WTC11 (cell line): ENCODE measurements around the gene SRRM2. TPM values are rescaled to one million over a fixed set of nuclear protein-coding genes. Genes with fewer than 3 reads are reported as not detected.

Experiments
- ATAC-seq: fragments of 200-7000 bp; cut with Tn5 transposase; 2 replicates; pipeline ENCODE4 v1.10.0; 2021; ENCODE audit warnings: mild to moderate bottlenecking, moderate library complexity
- CTCF ChIA-PET: fragments of 300-600 bp; sonication (Branson Sonifier 250); formaldehyde crosslinking; loops from one replicate; lab custom pipeline; 2021; ENCODE audit warnings: antibody characterized with exemption; lab: Charles Lee
- POLR2A ChIA-PET: fragments of 350-600 bp; sonication (Branson Sonifier 250); formaldehyde crosslinking; loops from one replicate; lab custom pipeline; 2021; ENCODE audit warnings: antibody characterized with exemption; lab: Charles Lee
- DNase-seq: peaks from one replicate; pipeline ENCODE4 v3.0.0; 2021; ENCODE audit warnings: low spot score
- H3K27ac Mint-ChIP-seq: 2 replicates; pipeline ENCODE4 v1.8.0; 2021; ENCODE audit warnings: mixed read lengths
- H3K27me3 Mint-ChIP-seq: 2 replicates; pipeline ENCODE4 v1.8.0; 2021; ENCODE audit warnings: low read depth, mild to moderate bottlenecking, moderate library complexity, mixed read lengths
- H3K36me3 Mint-ChIP-seq: 2 replicates; pipeline ENCODE4 v1.8.0; 2021; ENCODE audit warnings: mixed read lengths
- H3K4me1 Mint-ChIP-seq: 2 replicates; pipeline ENCODE4 v1.8.0; 2022; ENCODE audit warnings: mixed read lengths
- H3K4me3 Mint-ChIP-seq: 2 replicates; pipeline ENCODE4 v1.8.0; 2021; ENCODE audit warnings: mild to moderate bottlenecking, moderate library complexity, mixed read lengths
- H3K9me3 Mint-ChIP-seq: 2 replicates; pipeline ENCODE4 v1.8.0; 2021; ENCODE audit warnings: mixed read lengths
- AFF4 ChIP-seq: sonication (generic); formaldehyde crosslinking; IDR thresholded peaks from 2 replicates; pipeline ENCODE4 v1.8.1; 2023; ENCODE audit warnings: mild to moderate bottlenecking, missing genetic modification reagents, borderline replicate concordance
- CREB1 ChIP-seq: sonication (generic); formaldehyde crosslinking; IDR thresholded peaks from 2 replicates; pipeline ENCODE4 v1.8.0; 2023; ENCODE audit warnings: mild to moderate bottlenecking, missing genetic modification reagents
- EMX1 ChIP-seq: fragments of 250-450 bp; sonication (Bioruptor Pico); IDR thresholded peaks from 2 replicates; pipeline ENCODE4 v1.8.0; 2021; ENCODE audit warnings: mild to moderate bottlenecking
- HMGA2 ChIP-seq: fragments of 250-450 bp; sonication (Bioruptor Pico); IDR thresholded peaks from 2 replicates; pipeline ENCODE4 v1.4.0; 2021; ENCODE audit warnings: mild to moderate bottlenecking, moderate library complexity
- MXD4 ChIP-seq: fragments of 250-450 bp; sonication (Bioruptor Pico); IDR thresholded peaks from 2 replicates; pipeline ENCODE4 v1.8.0; 2021; ENCODE audit warnings: mild to moderate bottlenecking, moderate library complexity, borderline replicate concordance
- NR2C2 ChIP-seq: sonication (generic); formaldehyde crosslinking; IDR thresholded peaks from 2 replicates; pipeline ENCODE4 v1.8.0; 2022; ENCODE audit warnings: mild to moderate bottlenecking, missing genetic modification reagents
- RORB ChIP-seq: fragments of 250-450 bp; sonication (Bioruptor Pico); IDR thresholded peaks from 2 replicates; pipeline ENCODE4 v1.9.0; 2021; ENCODE audit warnings: mild to moderate bottlenecking
- SMAD4 ChIP-seq: sonication (generic); formaldehyde crosslinking; IDR thresholded peaks from 2 replicates; pipeline ENCODE4 v1.8.0; 2022; ENCODE audit warnings: mild to moderate bottlenecking, missing genetic modification reagents
- ZNF232 ChIP-seq: sonication (generic); formaldehyde crosslinking; IDR thresholded peaks from 2 replicates; pipeline ENCODE4 v1.8.0; 2022; ENCODE audit warnings: mild to moderate bottlenecking, missing genetic modification reagents
- ZNF425 ChIP-seq: fragments of 250-450 bp; sonication (Bioruptor Pico); conservative IDR thresholded peaks from 2 replicates; pipeline ENCODE4 v1.9.0; 2021; ENCODE audit warnings: mild to moderate bottlenecking
- total RNA-seq: library from RNA; stranded (reverse); gene quantifications from 3 replicates; pipeline ENCODE4 v1.2.3, GENCODE V29; 2021
- TF ChIP-seq, protein P1 (sequence below): fragments of 250-450 bp; sonication (Bioruptor Pico); IDR thresholded peaks from 2 replicates; pipeline ENCODE4 v2.1.2; 2022; ENCODE audit warnings: mild to moderate bottlenecking, moderate library complexity
- TF ChIP-seq, protein P2 (sequence below): sonication (generic); formaldehyde crosslinking; IDR thresholded peaks from 2 replicates; pipeline ENCODE4 v1.8.0; 2023; ENCODE audit warnings: mild to moderate bottlenecking, missing genetic modification reagents
- TF ChIP-seq, protein P3 (sequence below): sonication (generic); formaldehyde crosslinking; IDR thresholded peaks from 2 replicates; pipeline ENCODE4 v1.8.1; 2023; ENCODE audit warnings: mild to moderate bottlenecking, missing genetic modification reagents, moderate library complexity
- TF ChIP-seq, protein P4 (sequence below): sonication (generic); formaldehyde crosslinking; IDR thresholded peaks from 2 replicates; pipeline ENCODE4 v1.8.0; 2023; ENCODE audit warnings: missing genetic modification reagents

Gene SRRM2
- total RNA-seq, 1 experiment from 2014 or later: 823 TPM

DNA sequence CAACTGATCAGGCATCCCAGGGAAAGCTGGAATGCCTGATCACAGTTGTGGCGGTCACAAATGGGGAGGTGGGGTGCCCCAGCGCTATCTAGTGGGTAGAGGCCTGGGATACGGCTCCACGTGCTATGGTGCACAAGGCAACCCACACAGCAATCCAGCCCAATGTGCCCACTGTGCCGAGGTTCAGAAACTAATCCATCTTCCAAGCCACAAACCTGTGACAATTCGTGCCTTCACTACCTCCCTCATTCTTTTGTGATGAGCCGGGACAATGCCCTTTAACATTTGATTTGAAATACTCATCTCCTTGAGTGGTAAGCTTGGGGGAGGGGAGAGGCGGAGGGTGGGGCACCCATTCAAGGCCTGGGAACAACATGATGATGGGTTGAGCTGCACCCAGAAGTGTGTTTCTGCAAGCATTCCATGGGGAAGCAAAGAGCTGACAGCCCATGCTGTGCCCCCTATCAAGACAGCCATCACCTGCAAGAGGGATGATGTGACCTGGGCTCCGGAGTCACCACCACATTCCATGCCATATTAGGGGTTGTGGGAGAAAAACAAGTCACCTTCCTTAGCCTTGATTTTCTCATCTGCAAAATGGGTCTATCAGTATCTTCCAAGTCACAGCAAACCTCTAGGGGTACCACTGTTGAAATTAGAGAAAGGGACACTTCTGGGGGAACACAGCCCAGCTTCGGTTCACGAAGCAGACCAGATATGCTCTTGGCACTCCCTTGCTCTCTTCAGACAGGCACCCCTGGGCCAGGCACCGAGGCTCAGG lies 20.9 kb downstream of the SRRM2 start (continued):
- TF ChIP-seq, protein P1, sequence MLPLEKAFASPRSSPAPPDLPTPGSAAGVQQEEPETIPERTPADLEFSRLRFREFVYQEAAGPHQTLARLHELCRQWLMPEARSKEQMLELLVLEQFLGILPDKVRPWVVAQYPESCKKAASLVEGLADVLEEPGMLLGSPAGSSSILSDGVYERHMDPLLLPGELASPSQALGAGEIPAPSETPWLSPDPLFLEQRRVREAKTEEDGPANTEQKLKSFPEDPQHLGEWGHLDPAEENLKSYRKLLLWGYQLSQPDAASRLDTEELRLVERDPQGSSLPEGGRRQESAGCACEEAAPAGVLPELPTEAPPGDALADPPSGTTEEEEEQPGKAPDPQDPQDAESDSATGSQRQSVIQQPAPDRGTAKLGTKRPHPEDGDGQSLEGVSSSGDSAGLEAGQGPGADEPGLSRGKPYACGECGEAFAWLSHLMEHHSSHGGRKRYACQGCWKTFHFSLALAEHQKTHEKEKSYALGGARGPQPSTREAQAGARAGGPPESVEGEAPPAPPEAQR: no peak
- TF ChIP-seq HMGA2 (CRISPR knock-in tag) (no peak), CREB1 (no peak), NR2C2 (CRISPR knock-in tag) (no peak), MXD4 (CRISPR knock-in tag) (no peak), ZNF232 (no peak), SMAD4 (no peak)

GRCh38 chr16:2774161-2774891 lies 21.9 kb downstream of the SRRM2 start:
- Mint-ChIP-seq H3K4me3 (no peak overlapping the region), H3K27me3 (no peaks in the 10 kb centered on the region), H3K36me3 (peaks cover 40% of the 10 kb centered on the region), H3K9me3 (no peaks in the 10 kb centered on the region), H3K4me1 (peaks cover 22% of the 10 kb centered on the region), H3K27ac (no peak overlapping the region)
- CTCF ChIA-PET: no interaction called here
- ATAC-seq (no peak), DNase-seq (no peak)
- POLR2A ChIA-PET: interaction anchor here (0.7 kb wide), 1 partner anchor 21 kb away, joined by 3 read pairs; no protein-coding TSS in a partner anchor
- TF ChIP-seq EMX1 (CRISPR knock-in tag) (no peak), ZNF425 (no peak), AFF4 (CRISPR knock-in tag) (no peak), RORB (no peak)
- TF ChIP-seq, protein P2, sequence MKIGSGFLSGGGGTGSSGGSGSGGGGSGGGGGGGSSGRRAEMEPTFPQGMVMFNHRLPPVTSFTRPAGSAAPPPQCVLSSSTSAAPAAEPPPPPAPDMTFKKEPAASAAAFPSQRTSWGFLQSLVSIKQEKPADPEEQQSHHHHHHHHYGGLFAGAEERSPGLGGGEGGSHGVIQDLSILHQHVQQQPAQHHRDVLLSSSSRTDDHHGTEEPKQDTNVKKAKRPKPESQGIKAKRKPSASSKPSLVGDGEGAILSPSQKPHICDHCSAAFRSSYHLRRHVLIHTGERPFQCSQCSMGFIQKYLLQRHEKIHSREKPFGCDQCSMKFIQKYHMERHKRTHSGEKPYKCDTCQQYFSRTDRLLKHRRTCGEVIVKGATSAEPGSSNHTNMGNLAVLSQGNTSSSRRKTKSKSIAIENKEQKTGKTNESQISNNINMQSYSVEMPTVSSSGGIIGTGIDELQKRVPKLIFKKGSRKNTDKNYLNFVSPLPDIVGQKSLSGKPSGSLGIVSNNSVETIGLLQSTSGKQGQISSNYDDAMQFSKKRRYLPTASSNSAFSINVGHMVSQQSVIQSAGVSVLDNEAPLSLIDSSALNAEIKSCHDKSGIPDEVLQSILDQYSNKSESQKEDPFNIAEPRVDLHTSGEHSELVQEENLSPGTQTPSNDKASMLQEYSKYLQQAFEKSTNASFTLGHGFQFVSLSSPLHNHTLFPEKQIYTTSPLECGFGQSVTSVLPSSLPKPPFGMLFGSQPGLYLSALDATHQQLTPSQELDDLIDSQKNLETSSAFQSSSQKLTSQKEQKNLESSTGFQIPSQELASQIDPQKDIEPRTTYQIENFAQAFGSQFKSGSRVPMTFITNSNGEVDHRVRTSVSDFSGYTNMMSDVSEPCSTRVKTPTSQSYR (CRISPR knock-in tag): no peak
- TF ChIP-seq, protein P3, sequence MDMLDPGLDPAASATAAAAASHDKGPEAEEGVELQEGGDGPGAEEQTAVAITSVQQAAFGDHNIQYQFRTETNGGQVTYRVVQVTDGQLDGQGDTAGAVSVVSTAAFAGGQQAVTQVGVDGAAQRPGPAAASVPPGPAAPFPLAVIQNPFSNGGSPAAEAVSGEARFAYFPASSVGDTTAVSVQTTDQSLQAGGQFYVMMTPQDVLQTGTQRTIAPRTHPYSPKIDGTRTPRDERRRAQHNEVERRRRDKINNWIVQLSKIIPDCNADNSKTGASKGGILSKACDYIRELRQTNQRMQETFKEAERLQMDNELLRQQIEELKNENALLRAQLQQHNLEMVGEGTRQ: no peak
- TF ChIP-seq, protein P4, sequence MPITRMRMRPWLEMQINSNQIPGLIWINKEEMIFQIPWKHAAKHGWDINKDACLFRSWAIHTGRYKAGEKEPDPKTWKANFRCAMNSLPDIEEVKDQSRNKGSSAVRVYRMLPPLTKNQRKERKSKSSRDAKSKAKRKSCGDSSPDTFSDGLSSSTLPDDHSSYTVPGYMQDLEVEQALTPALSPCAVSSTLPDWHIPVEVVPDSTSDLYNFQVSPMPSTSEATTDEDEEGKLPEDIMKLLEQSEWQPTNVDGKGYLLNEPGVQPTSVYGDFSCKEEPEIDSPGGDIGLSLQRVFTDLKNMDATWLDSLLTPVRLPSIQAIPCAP (CRISPR knock-in tag): no peak
